H1 (cell line): ENCODE measurements around the gene GPR17. TPM values are rescaled to one million over a fixed set of nuclear protein-coding genes. Genes with fewer than 3 reads are reported as not detected.

Experiments used
- CHD2 ChIP-seq: IDR thresholded peaks from 2 replicates; pipeline ENCODE4 v1.6.1; 2012; ENCODE audit warnings: low read length, improper control_type of control experiment
- CTBP2 ChIP-seq: IDR thresholded peaks from 2 replicates; pipeline ENCODE4 v1.7.0; 2011; ENCODE audit warnings: borderline replicate concordance, mild to moderate bottlenecking, moderate library complexity, mixed read lengths, low read length; ENCODE audit not compliant: insufficient read depth, insufficient read length
- JUND ChIP-seq: IDR thresholded peaks from 2 replicates; pipeline ENCODE4 v1.6.1; 2011; ENCODE audit warnings: mild to moderate bottlenecking, improper control_type of control experiment, low read length
- RFX5 ChIP-seq: IDR thresholded peaks from 2 replicates; pipeline ENCODE4 v1.6.1; 2011; ENCODE audit warnings: low read depth, low read length, improper control_type of control experiment, borderline replicate concordance
- SIN3A ChIP-seq, 2 experiments: IDR thresholded peaks in 1 of 2; conservative IDR thresholded peaks in 1 of 2; 2 replicates each; pipeline ENCODE4 v1.6.1; 2011 to 2012; ENCODE audit warnings: low read length in 2 of 2, improper control_type of control experiment in 1 of 2, low read depth in 1 of 2, mild to moderate bottlenecking in 1 of 2
- SP2 ChIP-seq: IDR thresholded peaks from 2 replicates; pipeline ENCODE4 v1.6.1; 2012; ENCODE audit warnings: mild to moderate bottlenecking, low read length, inconsistent platforms
- ZNF274 ChIP-seq: IDR thresholded peaks from 2 replicates; pipeline ENCODE4 v1.7.0; 2012; ENCODE audit warnings: low read length, borderline replicate concordance; ENCODE audit errors: extremely low read depth
- polyA plus RNA-seq, 7 experiments: library from polyadenylated mRNA; depleted of rRNA in 3 of 7; stranded (reverse) in 5 of 7; unstranded in 2 of 7; fragments of >200 nt in 5 of 7; fragments of 200-250 nt in 2 of 7; gene quantifications; 1 replicate in 5 of 7; 2 replicates in 1 of 7; 4 replicates in 1 of 7; pipeline versions ENCODE4 v1.2.1 to v1.2.3, GENCODE V29; 2011 to 2013; ENCODE audit warnings: missing spikeins in 2 of 7, mixed read lengths in 2 of 7
- total RNA-seq: library from RNA; stranded (reverse); fragmentation: NEBNext Ultra II Directional; extraction: Animal tissue kit (Norgen Biotek cat#: 25700); gene quantifications from 2 replicates; pipeline ENCODE4 v1.2.1, GENCODE V29; 2021
- TF ChIP-seq, protein P1 (sequence below): fragments of 300-600 bp; sonication (generic); IDR thresholded peaks from 2 replicates; pipeline ENCODE4 v1.7.1; 2012; ENCODE audit warnings: low read length, moderate library complexity, mild to moderate bottlenecking, inconsistent platforms; ENCODE audit not compliant: insufficient replicate concordance

GPR17 gene
- total and polyA plus RNA-seq, 2 of the 8 experiments (the other 6 are each of a cell fraction or from before 2014, with no cell fraction given), result 0.03 TPM; not detected in 1

DNA sequence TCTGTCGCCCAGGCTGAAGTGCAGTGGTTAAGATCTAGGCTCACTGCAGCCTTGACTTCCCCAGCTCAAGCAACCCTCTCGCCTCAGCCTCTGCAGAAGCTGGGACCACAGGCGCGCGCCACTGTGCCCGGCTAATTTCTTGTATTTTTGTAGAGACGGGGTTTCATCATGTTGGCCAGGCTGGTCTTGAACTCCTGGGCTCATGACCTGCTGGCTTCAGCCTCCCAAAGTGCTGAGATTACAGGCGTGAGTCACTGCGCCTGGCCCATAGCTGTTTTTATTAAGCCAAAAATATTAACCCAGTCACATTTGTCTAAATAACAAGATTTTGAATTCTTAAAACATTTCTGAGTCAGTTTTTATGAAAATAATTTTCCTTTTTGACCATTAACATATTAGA is 49.0 kb downstream of the GPR17 start (continued):
- TF ChIP-seq, protein P1, sequence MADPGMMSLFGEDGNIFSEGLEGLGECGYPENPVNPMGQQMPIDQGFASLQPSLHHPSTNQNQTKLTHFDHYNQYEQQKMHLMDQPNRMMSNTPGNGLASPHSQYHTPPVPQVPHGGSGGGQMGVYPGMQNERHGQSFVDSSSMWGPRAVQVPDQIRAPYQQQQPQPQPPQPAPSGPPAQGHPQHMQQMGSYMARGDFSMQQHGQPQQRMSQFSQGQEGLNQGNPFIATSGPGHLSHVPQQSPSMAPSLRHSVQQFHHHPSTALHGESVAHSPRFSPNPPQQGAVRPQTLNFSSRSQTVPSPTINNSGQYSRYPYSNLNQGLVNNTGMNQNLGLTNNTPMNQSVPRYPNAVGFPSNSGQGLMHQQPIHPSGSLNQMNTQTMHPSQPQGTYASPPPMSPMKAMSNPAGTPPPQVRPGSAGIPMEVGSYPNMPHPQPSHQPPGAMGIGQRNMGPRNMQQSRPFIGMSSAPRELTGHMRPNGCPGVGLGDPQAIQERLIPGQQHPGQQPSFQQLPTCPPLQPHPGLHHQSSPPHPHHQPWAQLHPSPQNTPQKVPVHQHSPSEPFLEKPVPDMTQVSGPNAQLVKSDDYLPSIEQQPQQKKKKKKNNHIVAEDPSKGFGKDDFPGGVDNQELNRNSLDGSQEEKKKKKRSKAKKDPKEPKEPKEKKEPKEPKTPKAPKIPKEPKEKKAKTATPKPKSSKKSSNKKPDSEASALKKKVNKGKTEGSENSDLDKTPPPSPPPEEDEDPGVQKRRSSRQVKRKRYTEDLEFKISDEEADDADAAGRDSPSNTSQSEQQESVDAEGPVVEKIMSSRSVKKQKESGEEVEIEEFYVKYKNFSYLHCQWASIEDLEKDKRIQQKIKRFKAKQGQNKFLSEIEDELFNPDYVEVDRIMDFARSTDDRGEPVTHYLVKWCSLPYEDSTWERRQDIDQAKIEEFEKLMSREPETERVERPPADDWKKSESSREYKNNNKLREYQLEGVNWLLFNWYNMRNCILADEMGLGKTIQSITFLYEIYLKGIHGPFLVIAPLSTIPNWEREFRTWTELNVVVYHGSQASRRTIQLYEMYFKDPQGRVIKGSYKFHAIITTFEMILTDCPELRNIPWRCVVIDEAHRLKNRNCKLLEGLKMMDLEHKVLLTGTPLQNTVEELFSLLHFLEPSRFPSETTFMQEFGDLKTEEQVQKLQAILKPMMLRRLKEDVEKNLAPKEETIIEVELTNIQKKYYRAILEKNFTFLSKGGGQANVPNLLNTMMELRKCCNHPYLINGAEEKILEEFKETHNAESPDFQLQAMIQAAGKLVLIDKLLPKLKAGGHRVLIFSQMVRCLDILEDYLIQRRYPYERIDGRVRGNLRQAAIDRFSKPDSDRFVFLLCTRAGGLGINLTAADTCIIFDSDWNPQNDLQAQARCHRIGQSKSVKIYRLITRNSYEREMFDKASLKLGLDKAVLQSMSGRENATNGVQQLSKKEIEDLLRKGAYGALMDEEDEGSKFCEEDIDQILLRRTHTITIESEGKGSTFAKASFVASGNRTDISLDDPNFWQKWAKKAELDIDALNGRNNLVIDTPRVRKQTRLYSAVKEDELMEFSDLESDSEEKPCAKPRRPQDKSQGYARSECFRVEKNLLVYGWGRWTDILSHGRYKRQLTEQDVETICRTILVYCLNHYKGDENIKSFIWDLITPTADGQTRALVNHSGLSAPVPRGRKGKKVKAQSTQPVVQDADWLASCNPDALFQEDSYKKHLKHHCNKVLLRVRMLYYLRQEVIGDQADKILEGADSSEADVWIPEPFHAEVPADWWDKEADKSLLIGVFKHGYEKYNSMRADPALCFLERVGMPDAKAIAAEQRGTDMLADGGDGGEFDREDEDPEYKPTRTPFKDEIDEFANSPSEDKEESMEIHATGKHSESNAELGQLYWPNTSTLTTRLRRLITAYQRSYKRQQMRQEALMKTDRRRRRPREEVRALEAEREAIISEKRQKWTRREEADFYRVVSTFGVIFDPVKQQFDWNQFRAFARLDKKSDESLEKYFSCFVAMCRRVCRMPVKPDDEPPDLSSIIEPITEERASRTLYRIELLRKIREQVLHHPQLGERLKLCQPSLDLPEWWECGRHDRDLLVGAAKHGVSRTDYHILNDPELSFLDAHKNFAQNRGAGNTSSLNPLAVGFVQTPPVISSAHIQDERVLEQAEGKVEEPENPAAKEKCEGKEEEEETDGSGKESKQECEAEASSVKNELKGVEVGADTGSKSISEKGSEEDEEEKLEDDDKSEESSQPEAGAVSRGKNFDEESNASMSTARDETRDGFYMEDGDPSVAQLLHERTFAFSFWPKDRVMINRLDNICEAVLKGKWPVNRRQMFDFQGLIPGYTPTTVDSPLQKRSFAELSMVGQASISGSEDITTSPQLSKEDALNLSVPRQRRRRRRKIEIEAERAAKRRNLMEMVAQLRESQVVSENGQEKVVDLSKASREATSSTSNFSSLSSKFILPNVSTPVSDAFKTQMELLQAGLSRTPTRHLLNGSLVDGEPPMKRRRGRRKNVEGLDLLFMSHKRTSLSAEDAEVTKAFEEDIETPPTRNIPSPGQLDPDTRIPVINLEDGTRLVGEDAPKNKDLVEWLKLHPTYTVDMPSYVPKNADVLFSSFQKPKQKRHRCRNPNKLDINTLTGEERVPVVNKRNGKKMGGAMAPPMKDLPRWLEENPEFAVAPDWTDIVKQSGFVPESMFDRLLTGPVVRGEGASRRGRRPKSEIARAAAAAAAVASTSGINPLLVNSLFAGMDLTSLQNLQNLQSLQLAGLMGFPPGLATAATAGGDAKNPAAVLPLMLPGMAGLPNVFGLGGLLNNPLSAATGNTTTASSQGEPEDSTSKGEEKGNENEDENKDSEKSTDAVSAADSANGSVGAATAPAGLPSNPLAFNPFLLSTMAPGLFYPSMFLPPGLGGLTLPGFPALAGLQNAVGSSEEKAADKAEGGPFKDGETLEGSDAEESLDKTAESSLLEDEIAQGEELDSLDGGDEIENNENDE, result no peak
- TF ChIP-seq SIN3A (conservative IDR thresholded peaks at IDR 0.05 in 1 of 2, IDR thresholded peaks at IDR 0.05 in 1 of 2; ENCODE audit: low read depth in 1 of 2, low read length in 2 of 2) (no peak), ZNF274 (no peak), SP2 (no peak), RFX5 (no peak), CHD2 (no peak), JUND (no peak), CTBP2 (no peak)
